ENCODE data around the gene FBXL19. TPM values are rescaled to one million over a fixed set of nuclear protein-coding genes. Genes with fewer than 3 reads are reported as not detected.

Gene FBXL19
- total and polyA plus RNA-seq, 4 donors: 0.31 to 4.8 (median 2.7) TPM

- DNase-seq (ENCODE audit: low spot score): no peak
- Histone ChIP-seq H3K9me3 (ENCODE audit: control insufficient read depth in 4 of 4, low read length in 3 of 4) (no peaks in the 10 kb centered on the region), H3K4me1 (ENCODE audit: control insufficient read depth in 4 of 4, insufficient read depth in 4 of 4, low read length in 3 of 4) (peaks cover 2 to 9% (median 8%) of the 10 kb centered on the region in 4 donors), H3K27ac (ENCODE audit: low read depth in 1 of 2, low read length in 2 of 2) (no peak overlapping the region), H3K27me3 (ENCODE audit: control insufficient read depth in 4 of 4, insufficient read depth in 4 of 4, low read length in 3 of 4) (no peaks in the 10 kb centered on the region), H3K36me3 (ENCODE audit: control insufficient read depth in 4 of 4, insufficient read depth in 3 of 4, low read depth in 1 of 4, low read length in 3 of 4) (no peaks in the 10 kb centered on the region), H3K9ac (ENCODE audit: low read depth in 1 of 2, low read length in 2 of 2) (no peak overlapping the region), H3K4me3 (ENCODE audit: low read depth in 1 of 3, low read length in 3 of 3) (no peak overlapping the region)
- 84% methylated on average over 1 of the region's 1 CpG for WGBS
- TF ChIP-seq RXRA (IDR thresholded peaks at IDR 0.05) (no peak), NR2F2 (IDR thresholded peaks at IDR 0.05) (no peak), FOXA2 (IDR thresholded peaks at IDR 0.05) (no peak), EGR1 (IDR thresholded peaks at IDR 0.05; ENCODE audit: low read depth in 2 of 2) (no peak), HNF4G (IDR thresholded peaks at IDR 0.05) (no peak), ATF3 (IDR thresholded peaks at IDR 0.05) (no peak), HNF4A (conservative IDR thresholded peaks at IDR 0.05) (no peak), REST (IDR thresholded peaks at IDR 0.05) (no peak), FOXA1 (IDR thresholded peaks at IDR 0.05) (no peak), MAX (IDR thresholded peaks at IDR 0.05) (no peak), SP1 (IDR thresholded peaks at IDR 0.05) (no peak), ZBTB33 (IDR thresholded peaks at IDR 0.05) (no peak)
These were observed 4.8 kb upstream of the FBXL19 start for GRCh38 chr16:30918614-30919013.

GRCh38 chr16:30920891-30921290, 2.5 kb upstream of the FBXL19 start:
- Histone ChIP-seq H3K36me3 (ENCODE audit: control insufficient read depth in 4 of 4, insufficient read depth in 3 of 4, low read depth in 1 of 4, low read length in 3 of 4) (no peaks in the 10 kb centered on the region), H3K27me3 (ENCODE audit: control insufficient read depth in 4 of 4, insufficient read depth in 4 of 4, low read length in 3 of 4) (no peaks in the 10 kb centered on the region), H3K4me3 (ENCODE audit: low read depth in 1 of 3, low read length in 3 of 3) (no peak overlapping the region), H3K4me1 (ENCODE audit: control insufficient read depth in 4 of 4, insufficient read depth in 4 of 4, low read length in 3 of 4) (peaks cover 4 to 9% (median 8%) of the 10 kb centered on the region in 4 donors), H3K9me3 (ENCODE audit: control insufficient read depth in 4 of 4, low read length in 3 of 4) (no peaks in the 10 kb centered on the region), H3K9ac (ENCODE audit: low read depth in 1 of 2, low read length in 2 of 2) (no peak overlapping the region), H3K27ac (ENCODE audit: low read depth in 1 of 2, low read length in 2 of 2) (no peak overlapping the region)
- WGBS: 79% methylated on average over 2 of the region's 2 CpGs
- no peak for DNase-seq (ENCODE audit: low spot score)
- TF ChIP-seq YY1 (IDR thresholded peaks at IDR 0.05) (no peak), ATF3 (IDR thresholded peaks at IDR 0.05) (no peak), SP1 (IDR thresholded peaks at IDR 0.05) (no peak), EGR1 (IDR thresholded peaks at IDR 0.05; ENCODE audit: low read depth in 2 of 2) (no peak)

GRCh38 chr16:30921459-30921747, 2.0 kb upstream of the FBXL19 start:
- Histone ChIP-seq H3K27me3 (ENCODE audit: control insufficient read depth in 4 of 4, insufficient read depth in 4 of 4, low read length in 3 of 4) (no peaks in the 10 kb centered on the region), H3K9me3 (ENCODE audit: control insufficient read depth in 4 of 4, low read length in 3 of 4) (no peaks in the 10 kb centered on the region), H3K27ac (ENCODE audit: low read depth in 1 of 2, low read length in 2 of 2) (peak overlapping the region; percentile 63 to 84), H3K9ac (ENCODE audit: low read depth in 1 of 2, low read length in 2 of 2) (no peak overlapping the region), H3K4me1 (ENCODE audit: control insufficient read depth in 4 of 4, insufficient read depth in 4 of 4, low read length in 3 of 4) (peaks cover 4 to 9% (median 8%) of the 10 kb centered on the region in 4 donors), H3K36me3 (ENCODE audit: control insufficient read depth in 4 of 4, insufficient read depth in 3 of 4, low read depth in 1 of 4, low read length in 3 of 4) (no peaks in the 10 kb centered on the region), H3K4me3 (ENCODE audit: low read depth in 1 of 3, low read length in 3 of 3) (peak overlapping the region in 2 of 3 donors; percentile 42 to 92)
- 33% methylated on average over 6 of the region's 6 CpGs for WGBS
- TF ChIP-seq FOXA1 (IDR thresholded peaks at IDR 0.05) (no peak), REST (IDR thresholded peaks at IDR 0.05) (peak; percentile 91)
- no peak for DNase-seq (ENCODE audit: low spot score)
